ENCODE measurements around the gene SLC22A6.
"Not testable (repeated sequence)": the region's sequence is repeated elsewhere in the genome, so short reads cannot be mapped to it uniquely, and the experiment has no call there.

The SLC22A6 gene

GRCh38 chr11:62983536-62984199 lies 1.1 kb downstream of the SLC22A6 start:
- DNase-seq = no peak

DNA sequence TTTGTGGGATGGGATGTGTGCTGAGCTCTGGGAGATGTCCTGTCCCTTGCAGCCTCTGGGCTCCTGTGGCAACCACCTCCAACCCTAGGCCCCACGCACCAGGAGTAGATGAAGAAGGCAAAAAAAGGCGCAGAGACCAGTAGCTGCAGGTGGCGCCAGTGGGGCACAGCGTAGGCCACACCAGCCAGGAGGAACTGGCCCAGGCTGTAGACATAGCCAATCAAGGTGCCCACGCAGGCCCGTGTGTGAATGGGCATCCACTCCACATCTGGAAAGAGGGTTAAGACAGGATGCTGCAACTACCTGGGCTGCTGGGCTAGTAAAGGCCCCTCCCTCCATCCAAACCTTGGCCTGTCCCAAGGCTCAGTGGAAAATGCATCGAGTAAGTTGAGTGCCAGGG lies 3.0 kb downstream of the SLC22A6 start:
- DNase-seq = no peak

GRCh38 chr11:62980133-62980760 lies 4.5 kb downstream of the SLC22A6 start:
- no peak for DNase-seq

- DNase-seq = no peak
These were observed 8.7 kb downstream of the SLC22A6 start for GRCh38 chr11:62976109-62976508.

DNA sequence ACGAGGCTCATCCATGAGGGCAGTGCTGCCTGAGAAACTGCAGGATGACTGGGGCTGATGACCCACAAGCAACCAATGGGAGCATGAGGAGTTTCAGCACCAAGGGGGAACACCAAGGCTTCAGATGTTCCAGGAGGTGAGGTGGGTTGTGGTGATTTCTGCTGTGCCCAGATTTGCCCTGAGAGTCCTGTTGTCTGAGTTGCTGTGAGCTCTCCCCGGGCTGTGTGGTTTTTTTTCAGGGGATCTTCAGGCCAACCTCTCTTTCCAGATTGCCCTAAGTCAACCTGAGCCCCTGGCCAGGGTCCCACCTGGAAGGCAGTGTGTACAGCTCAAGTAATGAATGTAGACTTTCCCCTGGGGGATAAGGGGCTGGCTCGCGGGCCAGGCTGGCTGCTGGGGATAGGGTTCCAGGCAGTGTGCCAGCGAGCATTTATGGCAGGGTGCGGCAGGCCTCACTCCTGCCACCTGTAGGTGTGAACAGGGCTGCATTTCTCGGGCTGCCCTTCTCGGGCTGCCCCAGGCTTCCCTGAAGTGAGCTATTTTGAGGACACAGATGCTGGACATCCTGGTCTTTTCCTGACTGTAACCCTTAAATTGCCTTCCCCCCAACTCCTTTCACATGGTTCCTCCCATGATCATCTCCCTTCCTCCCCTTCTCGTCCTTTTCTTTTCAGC lies 9.8 kb downstream of the SLC22A6 start:
- no peak for DNase-seq

- no peak for DNase-seq
These were observed 19.2 kb downstream of the SLC22A6 start for GRCh38 chr11:62965574-62965973.

DNA sequence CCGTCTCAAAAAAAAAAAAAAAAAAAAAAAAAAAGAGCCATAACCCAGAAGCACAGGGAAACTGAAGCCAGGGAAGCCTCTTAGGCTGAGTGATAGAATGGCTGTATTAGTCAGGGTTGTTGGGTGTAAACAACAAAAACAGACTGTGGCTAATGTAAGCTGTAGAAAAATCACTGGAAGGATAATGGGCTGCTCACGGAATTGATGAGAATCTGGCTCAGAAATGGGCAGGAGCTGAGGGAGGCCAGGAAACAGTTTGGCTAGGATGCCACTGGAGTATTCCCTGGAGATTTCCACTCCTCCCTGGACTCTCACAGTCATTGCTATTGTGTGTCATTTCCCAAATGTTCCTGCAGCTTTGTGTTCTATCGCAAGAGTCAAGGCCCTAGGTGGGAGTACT lies 22.4 kb downstream of the SLC22A6 start:
- no peak for DNase-seq

GRCh38 chr11:62961017-62961570 lies 23.7 kb downstream of the SLC22A6 start:
- no peak for DNase-seq

DNA sequence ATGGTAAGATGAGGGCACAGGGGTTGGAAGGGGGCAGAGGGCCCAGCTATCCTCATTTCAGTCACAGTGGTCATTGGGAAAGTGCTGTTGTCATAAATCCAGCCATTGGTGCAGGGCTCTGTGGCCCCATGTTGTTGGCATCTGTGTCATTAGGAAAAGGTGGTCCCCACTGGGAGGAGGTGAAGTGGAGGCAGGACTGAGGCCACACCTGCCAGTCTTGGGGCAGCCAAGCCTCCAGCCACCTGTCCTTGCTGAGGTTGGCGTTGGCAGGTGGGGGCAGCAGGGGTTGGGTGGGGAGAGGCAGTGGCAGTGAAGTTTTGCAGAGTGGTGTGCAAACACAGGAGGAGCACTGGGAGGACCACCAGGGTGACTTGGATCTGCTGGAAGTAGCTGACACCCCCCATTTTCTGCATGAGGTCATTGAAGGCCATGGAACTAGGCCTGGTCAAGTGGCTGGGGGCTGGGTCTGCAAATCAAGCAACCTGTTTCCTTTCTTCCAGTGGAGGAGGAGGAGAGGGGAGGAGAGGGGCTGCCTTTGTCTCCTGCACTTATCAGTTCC lies 25.3 kb downstream of the SLC22A6 start:
- DNase-seq = no peak

DNA sequence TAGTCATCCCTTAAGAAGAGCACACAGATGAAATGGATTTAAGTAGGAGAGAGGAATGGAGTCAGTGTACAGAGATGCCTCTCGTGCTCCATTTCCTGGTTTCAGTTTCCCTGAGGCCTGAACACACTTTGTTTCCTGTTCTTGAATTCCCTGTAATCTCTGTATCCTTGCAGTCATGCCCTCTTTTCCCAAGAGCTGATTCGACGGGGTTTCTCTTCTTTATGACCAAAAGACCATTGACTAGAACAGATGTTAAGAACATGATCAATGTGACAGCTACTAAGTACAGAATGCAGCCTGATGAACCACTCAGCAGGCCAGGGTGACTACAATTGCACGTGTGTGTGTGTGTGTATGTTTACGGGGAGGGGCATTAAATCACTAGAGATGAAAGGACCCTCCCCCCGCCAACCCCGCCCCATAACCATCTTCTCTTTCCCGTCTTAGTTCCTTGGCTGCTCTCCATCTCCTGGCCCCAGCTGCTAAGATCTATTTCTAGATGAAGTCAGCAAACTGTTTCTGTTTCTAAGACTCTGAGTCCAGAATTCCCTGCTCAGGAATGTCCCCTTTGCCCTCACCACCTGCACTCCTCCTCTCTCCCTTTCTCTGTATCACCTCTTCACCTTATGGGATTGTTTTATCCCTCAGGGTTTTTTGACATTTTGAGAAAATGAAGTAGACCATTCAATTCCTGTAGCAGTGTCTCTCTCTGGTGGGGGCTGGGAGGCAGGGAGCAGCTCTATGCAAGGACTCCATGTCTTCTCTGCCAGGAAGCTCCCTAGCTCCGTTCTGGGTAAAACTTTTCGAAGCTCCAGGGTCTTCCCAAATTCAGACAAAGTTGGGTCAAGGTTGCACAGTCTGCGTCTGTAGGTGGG lies 26.0 kb downstream of the SLC22A6 start:
- no peak for DNase-seq

DNA sequence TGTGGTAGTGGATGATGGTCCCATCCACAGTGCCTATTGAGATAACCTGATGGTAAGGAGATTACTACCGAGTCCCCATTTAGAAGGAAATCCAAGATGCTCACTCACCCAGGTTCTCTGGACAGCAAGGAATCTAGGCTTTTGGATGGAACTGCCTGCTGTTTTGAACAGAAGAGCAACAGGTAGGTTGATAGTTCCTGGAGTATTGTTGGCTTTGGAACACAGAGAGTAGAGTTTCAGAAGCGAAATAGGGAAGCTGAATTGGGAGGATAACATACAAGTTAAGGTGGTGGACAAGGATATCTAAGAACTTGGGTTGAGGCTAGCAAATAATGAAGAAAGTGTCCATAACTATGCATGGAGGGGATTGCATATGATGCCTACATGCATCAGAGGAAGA lies 27.6 kb downstream of the SLC22A6 start:
- DNase-seq = no peak

GRCh38 chr11:62954478-62954877 lies 30.3 kb downstream of the SLC22A6 start:
- no peak for DNase-seq

DNA sequence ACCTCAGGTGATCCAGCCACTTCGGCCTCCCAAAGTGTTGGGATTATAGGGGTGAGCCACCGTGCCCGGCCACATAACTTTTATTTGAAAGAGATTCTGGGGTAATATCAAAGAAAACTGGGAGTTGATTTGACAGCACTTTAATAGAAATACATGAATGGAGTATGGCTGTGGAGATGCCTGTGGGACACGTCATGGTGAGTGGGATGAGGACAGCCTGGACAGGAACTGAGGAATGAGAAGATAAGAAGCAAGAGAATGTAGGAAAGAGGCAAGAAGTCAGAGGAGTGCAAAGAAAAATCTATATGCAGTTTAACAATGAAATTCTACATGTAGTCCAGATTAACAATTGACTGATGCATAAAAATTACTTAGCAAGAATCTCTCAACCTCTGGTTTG lies 31.0 kb downstream of the SLC22A6 start:
- no peak for DNase-seq

DNA sequence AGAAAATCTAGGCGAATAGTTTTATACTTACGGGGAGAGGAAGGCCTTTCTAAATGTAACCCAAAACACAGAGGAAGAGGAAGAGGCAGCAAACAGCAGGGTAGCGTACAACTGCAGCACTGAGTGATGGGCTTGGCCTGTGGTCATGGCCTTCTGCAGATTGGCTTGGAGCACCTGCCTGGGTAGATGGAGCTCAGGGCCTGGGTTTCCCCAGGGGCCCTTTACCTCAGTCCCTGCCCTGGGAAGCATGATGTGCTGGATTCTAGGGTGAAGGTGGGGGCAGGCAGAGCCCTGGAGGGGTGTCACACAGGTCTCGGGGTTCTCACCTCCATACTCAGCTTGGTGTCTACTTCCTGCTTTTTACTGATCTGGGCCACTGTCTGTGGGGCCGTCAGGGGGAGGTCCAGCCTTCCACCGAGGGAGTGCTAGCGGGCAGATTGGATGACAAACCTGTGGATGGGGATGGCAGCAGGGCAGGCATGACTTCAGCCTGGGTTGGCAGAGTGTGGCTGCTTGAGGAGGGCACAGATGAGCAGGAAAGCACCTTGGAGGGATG lies 35.9 kb downstream of the SLC22A6 start:
- no peak for DNase-seq

- not testable (repeated sequence) for DNase-seq
These were observed 39.2 kb downstream of the SLC22A6 start for GRCh38 chr11:62945538-62945937.

DNA sequence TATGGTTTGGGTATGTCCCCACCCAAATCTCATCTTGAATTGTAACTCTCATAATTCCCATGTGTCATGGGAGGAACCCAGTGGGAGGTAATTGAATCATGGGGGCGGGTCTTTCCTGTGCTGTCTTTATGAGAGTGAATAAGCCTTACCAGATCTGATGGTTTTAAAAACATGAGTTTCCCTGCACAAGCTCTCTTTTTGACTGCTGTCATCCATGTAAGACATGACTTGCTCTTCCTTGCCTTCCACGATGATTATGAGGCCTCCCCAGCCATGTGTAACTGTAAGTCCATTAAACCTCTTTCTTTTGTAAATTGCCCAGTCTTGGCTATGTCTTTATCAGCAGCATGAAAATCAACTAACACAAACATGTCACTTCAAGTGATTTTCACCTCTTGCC lies 47.2 kb downstream of the SLC22A6 start:
- not testable (repeated sequence) for DNase-seq

- DNase-seq = no peak
These were observed 50.3 kb downstream of the SLC22A6 start for GRCh38 chr11:62934496-62934785.

DNA sequence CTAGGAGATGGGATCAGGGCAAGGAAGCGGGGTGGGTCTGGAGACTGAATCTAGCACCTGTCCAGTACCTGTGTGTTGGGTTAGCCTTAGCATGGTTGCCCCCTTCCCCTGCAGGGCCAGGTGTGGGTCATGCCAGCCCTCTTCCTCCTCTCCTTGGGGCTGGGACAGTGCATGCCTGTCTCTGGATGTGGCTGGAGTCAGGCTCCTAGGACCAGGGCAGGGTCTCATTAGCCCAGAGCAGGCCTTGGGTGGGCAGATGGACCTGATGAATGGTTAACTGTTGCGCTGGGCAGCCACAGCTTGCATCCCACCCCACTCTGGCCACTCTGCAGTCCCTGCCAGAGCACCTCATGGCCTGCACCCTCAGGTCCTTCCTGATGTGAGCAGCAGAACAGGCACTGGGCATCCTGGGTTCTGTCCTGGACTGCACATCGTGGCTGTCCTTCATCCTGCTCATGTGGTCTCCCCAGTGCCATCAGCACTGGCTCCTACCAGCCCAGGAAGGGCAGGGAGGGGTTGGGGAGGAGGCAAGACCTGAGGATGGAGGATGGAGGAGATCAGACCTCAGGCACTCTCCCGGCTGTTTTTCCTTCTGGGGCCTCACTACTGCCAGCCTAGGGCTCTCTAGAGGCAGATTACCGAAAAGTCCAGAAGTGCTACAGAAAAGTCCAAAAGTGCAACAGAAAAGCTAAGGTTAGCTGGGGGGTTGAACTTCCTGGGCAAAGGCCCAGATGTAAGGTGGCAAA lies 50.8 kb downstream of the SLC22A6 start:
- no peak for DNase-seq

- DNase-seq = no peak
These were observed 51.5 kb downstream of the SLC22A6 start for GRCh38 chr11:62933285-62933684.

- DNase-seq = no peak
These were observed 53.1 kb downstream of the SLC22A6 start for GRCh38 chr11:62931499-62932278.

GRCh38 chr11:62930666-62931065 lies 54.1 kb downstream of the SLC22A6 start:
- DNase-seq = no peak
